OCI-LY1 (cell line): ENCODE measurements around the gene COL23A1.

Experiments used
- H2AFZ ChIP-seq: fragments of 200-600 bp; sonication (generic), shearing (Covaris generic); 2 replicates; pipeline ENCODE4 v1.6.0; 2014; ENCODE audit warnings: antibody characterized with exemption, mild to moderate bottlenecking, low read length
- H3F3A ChIP-seq: fragments of 200-600 bp; sonication (generic), shearing (Covaris generic); 2 replicates; pipeline ENCODE4 v1.6.0; 2014; ENCODE audit warnings: mild to moderate bottlenecking, antibody characterized with exemption, low read length, moderate library complexity; ENCODE audit not compliant: insufficient read depth
- H3K27ac ChIP-seq: fragments of 200-600 bp; sonication (generic); 2 replicates; pipeline ENCODE4 v1.5.1; 2014; ENCODE audit warnings: low read length, mixed run types, mild to moderate bottlenecking, low read depth; ENCODE audit not compliant: poor library complexity, severe bottlenecking
- H3K27me3 ChIP-seq: fragments of 200-600 bp; sonication (generic); 2 replicates; pipeline ENCODE4 v1.6.0; 2014; ENCODE audit warnings: antibody characterized with exemption, mild to moderate bottlenecking, low read length, moderate library complexity; ENCODE audit not compliant: insufficient read depth
- H3K36me3 ChIP-seq: fragments of 200-600 bp; sonication (generic); 2 replicates; pipeline ENCODE4 v1.6.1; 2014; ENCODE audit warnings: mild to moderate bottlenecking, antibody characterized with exemption, low read length, moderate library complexity, mixed read lengths; ENCODE audit not compliant: insufficient read depth
- H3K4me1 ChIP-seq: fragments of 200-600 bp; sonication (generic); 2 replicates; pipeline ENCODE4 v1.5.1; 2014; ENCODE audit warnings: mild to moderate bottlenecking, low read length, moderate library complexity; ENCODE audit not compliant: insufficient read depth, severe bottlenecking
- H3K4me2 ChIP-seq: fragments of 200-600 bp; sonication (generic), shearing (Covaris generic); 2 replicates; pipeline ENCODE4 v1.6.1; 2014; ENCODE audit warnings: low read length
- H3K4me3 ChIP-seq: fragments of 200-600 bp; sonication (generic); 2 replicates; pipeline ENCODE4 v1.5.1; 2014; ENCODE audit warnings: low read length, low read depth, mild to moderate bottlenecking, mixed read lengths; ENCODE audit not compliant: poor library complexity, severe bottlenecking
- H3K79me2 ChIP-seq: fragments of 200-600 bp; shearing (Covaris generic); 2 replicates; pipeline ENCODE4 v1.6.1; 2016; ENCODE audit warnings: mixed run types, low read length, mixed read lengths; ENCODE audit not compliant: insufficient read depth
- H3K9ac ChIP-seq: fragments of 200-600 bp; sonication (generic), shearing (Covaris generic); 2 replicates; pipeline ENCODE4 v1.6.1; 2014; ENCODE audit warnings: mild to moderate bottlenecking, low read length, mixed read lengths
- H3K9me2 ChIP-seq: fragments of 200-600 bp; sonication (generic), shearing (Covaris generic); 2 replicates; pipeline ENCODE4 v1.6.1; 2014; ENCODE audit warnings: low read depth, mild to moderate bottlenecking, low read length, mixed read lengths
- H3K9me3 ChIP-seq: fragments of 200-600 bp; shearing (Covaris generic); 2 replicates; pipeline ENCODE4 v1.6.1; 2014; ENCODE audit warnings: low read length, mixed read lengths
- H4K20me1 ChIP-seq: fragments of 200-600 bp; sonication (generic), shearing (Covaris generic); 2 replicates; pipeline ENCODE4 v1.6.0; 2016; ENCODE audit warnings: mild to moderate bottlenecking, low read length; ENCODE audit not compliant: insufficient read depth
- EZH2 ChIP-seq: fragments of 200-600 bp; sonication (generic), shearing (Covaris generic); IDR thresholded peaks from 2 replicates; pipeline ENCODE4 v1.8.0; 2017; ENCODE audit warnings: borderline replicate concordance, mixed run types, mild to moderate bottlenecking, antibody characterized with exemption, low read length, moderate library complexity, mixed read lengths
- TF ChIP-seq, protein P1 (sequence below): fragments of 200-600 bp; sonication (generic), shearing (Covaris generic); IDR thresholded peaks from 2 replicates; pipeline ENCODE4 v1.5.1; 2017; ENCODE audit warnings: mild to moderate bottlenecking, antibody characterized with exemption, low read length, moderate library complexity, mixed read lengths

COL23A1 gene

DNA sequence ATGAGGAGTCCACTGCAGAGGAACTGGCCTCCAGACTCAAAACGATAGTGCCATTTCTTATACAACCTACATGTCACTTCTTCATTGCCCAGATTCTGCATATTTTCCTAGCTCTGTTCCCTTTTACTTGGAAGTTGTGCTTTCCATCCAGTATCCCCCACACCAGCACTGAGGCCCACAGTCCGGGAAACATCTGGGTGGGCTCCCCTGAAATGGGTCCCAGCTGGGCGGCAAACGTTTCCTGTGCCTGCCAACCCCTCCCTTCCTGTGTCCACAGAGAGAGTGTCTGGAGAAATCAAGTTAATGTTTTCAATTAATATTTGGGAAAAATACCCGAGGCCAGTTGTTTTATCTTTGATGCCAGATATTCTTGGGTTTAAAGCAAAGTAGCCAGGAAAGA is 111.8 kb downstream of the COL23A1 start:
- no peaks in the 10 kb centered on the region for H3K79me2 ChIP-seq
- peaks cover 7% of the 10 kb centered on the region; the same call in 1 of the 2 replicates for H3K27me3 ChIP-seq
- H3K9me3 ChIP-seq: no peaks in the 10 kb centered on the region
- no peak overlapping the region for H3K27ac ChIP-seq
- no peaks in the 10 kb centered on the region for H3F3A ChIP-seq
- no peak overlapping the region for H3K4me3 ChIP-seq
- H3K4me1 ChIP-seq: no peaks in the 10 kb centered on the region
- TF ChIP-seq EZH2: no peak
- TF ChIP-seq, protein P1, sequence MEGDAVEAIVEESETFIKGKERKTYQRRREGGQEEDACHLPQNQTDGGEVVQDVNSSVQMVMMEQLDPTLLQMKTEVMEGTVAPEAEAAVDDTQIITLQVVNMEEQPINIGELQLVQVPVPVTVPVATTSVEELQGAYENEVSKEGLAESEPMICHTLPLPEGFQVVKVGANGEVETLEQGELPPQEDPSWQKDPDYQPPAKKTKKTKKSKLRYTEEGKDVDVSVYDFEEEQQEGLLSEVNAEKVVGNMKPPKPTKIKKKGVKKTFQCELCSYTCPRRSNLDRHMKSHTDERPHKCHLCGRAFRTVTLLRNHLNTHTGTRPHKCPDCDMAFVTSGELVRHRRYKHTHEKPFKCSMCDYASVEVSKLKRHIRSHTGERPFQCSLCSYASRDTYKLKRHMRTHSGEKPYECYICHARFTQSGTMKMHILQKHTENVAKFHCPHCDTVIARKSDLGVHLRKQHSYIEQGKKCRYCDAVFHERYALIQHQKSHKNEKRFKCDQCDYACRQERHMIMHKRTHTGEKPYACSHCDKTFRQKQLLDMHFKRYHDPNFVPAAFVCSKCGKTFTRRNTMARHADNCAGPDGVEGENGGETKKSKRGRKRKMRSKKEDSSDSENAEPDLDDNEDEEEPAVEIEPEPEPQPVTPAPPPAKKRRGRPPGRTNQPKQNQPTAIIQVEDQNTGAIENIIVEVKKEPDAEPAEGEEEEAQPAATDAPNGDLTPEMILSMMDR: no peak
- H3K9me2 ChIP-seq: no peaks in the 10 kb centered on the region
- H3K36me3 ChIP-seq: no peaks in the 10 kb centered on the region
- H3K9ac ChIP-seq: no peak overlapping the region
- no peak overlapping the region for H2AFZ ChIP-seq
- no peaks in the 10 kb centered on the region for H4K20me1 ChIP-seq
- no peak overlapping the region for H3K4me2 ChIP-seq

DNA sequence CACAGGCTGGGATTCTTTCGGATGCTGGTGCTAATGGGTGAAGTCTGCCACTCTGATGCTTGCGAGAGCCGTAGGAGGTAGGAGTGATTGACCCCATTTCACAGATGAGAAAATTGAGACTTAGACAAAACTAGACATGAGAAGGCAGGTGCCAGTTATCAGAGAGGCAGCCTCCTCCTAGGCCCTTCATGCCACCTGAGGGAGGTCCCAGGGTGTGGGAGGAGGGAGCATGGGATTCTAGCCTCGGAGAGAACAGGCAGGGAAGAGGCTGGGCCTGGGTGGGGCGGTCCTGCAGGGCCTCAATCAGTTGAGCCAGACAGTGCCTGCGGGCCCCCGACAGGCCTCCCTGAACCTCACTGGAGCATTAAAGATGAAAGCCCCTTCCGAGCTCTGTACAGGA is 112.4 kb downstream of the COL23A1 start:
- Histone ChIP-seq H3F3A (no peaks in the 10 kb centered on the region), H3K27ac (no peak overlapping the region), H3K79me2 (no peaks in the 10 kb centered on the region), H3K4me3 (no peak overlapping the region), H3K4me1 (no peaks in the 10 kb centered on the region), H3K9ac (no peak overlapping the region), H2AFZ (no peak overlapping the region), H4K20me1 (no peaks in the 10 kb centered on the region), H3K36me3 (no peaks in the 10 kb centered on the region), H3K9me2 (no peaks in the 10 kb centered on the region), H3K4me2 (no peak overlapping the region), H3K9me3 (no peaks in the 10 kb centered on the region), H3K27me3 (peaks cover 7% of the 10 kb centered on the region; the same call in 1 of the 2 replicates)
- TF ChIP-seq EZH2: no peak
- TF ChIP-seq, protein P1: no peak

DNA sequence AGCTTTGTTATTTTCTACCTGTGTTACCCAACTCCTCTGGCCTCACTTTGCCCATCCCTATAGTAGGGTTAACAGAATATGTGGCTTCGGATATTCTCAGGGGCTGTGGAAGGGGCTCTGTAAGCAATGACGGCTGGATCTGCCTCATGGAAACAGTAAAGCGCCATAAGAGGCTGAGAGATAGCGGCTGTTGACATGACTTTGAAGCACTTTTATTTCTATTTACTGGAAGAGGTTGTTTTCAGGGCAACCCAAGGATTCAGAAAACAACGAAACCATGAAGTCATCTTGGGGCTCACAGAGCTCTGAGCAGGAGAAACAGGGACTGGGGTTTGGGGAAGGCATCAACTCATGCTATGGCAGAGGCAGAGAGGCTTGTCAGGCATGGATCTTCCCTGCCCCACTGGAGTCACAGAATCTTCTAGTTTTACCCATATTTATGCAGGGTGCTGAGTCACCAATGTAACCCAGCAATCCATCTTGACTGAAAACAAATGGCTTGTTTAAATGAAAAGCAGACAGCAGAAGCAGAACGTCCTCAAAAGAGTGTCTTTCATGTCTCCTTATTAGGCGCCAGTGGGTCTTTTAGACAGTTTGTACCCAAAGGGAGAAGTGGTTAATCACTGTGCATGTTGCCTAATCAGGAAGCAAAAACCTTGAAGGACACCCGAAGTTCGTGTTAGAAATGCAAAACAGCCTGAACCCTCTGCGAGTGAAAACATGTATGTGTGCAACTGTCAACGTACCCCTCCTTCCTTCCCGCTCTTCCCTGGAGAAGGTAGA is 113.0 kb downstream of the COL23A1 start:
- no peak overlapping the region for H3K9ac ChIP-seq
- no peaks in the 10 kb centered on the region for H3K36me3 ChIP-seq
- TF ChIP-seq, protein P1: no peak
- TF ChIP-seq EZH2: no peak
- peaks cover 7% of the 10 kb centered on the region; the same call in 1 of the 2 replicates for H3K27me3 ChIP-seq
- H3K27ac ChIP-seq: no peak overlapping the region
- no peaks in the 10 kb centered on the region for H3K9me3 ChIP-seq
- H3K79me2 ChIP-seq: no peaks in the 10 kb centered on the region
- no peaks in the 10 kb centered on the region for H3K4me1 ChIP-seq
- no peak overlapping the region for H3K4me2 ChIP-seq
- no peaks in the 10 kb centered on the region for H3K9me2 ChIP-seq
- no peaks in the 10 kb centered on the region for H3F3A ChIP-seq
- no peak overlapping the region for H2AFZ ChIP-seq
- no peak overlapping the region for H3K4me3 ChIP-seq
- H4K20me1 ChIP-seq: no peaks in the 10 kb centered on the region
